Measurements from ENCODE around the gene ZNF277. TPM values are rescaled to one million over a fixed set of nuclear protein-coding genes. Genes with fewer than 3 reads are reported as not detected.

The ZNF277 gene
- total RNA-seq, 1 experiment from 2014 or later = 13.1 TPM

DNA sequence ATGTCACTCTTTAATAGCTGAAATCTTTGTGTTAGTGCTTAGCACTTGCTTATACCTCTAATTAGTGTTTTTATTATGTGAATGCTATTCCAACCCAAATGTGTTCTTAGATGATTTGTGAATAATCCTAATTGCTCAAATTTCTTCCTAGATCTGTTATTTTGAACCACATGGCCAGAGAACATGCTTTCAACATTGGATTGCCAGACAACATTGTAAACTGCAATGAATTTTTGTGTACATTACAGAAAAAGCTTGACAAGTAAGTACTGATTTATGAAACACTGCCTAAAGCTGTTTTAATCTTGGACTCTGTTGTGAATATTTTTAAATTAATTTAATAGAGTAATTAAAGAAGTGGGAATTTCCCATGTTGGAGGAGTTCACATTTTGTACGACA, 121.1 kb downstream of the ZNF277 start:
- Histone ChIP-seq H3K79me2 (ENCODE audit: insufficient read depth, low read length) (no peaks in the 10 kb centered on the region), H3K14ac (ENCODE audit: insufficient read depth, low read length) (no peak overlapping the region), H2AK5ac (ENCODE audit: insufficient read length, low read length) (no peak overlapping the region), H3K56ac (ENCODE audit: insufficient read length, low read depth, low read length) (no peak overlapping the region), H2BK5ac (ENCODE audit: insufficient read length, low read length) (no peak overlapping the region), H4K91ac (ENCODE audit: insufficient read length, low read depth, low read length) (no peak overlapping the region), H3K23ac (ENCODE audit: insufficient read length, low read depth, low read length) (no peak overlapping the region), H3T11ph (ENCODE audit: low read length) (no peak overlapping the region), H3K23me2 (ENCODE audit: insufficient read length, low read depth, low read length, poor library complexity, severe bottlenecking) (no peaks in the 10 kb centered on the region), H3K4me2 (ENCODE audit: insufficient read depth, insufficient read length, low read length) (no peak overlapping the region), H2BK15ac (ENCODE audit: low read depth, low read length) (no peak overlapping the region), H2BK120ac (ENCODE audit: low read depth, low read length, poor library complexity, severe bottlenecking) (no peak overlapping the region), H2BK12ac (ENCODE audit: insufficient read length, low read depth, low read length) (no peak overlapping the region), H3K18ac (ENCODE audit: insufficient read length, low read depth, low read length) (no peak overlapping the region), H4K5ac (ENCODE audit: insufficient read length, low read depth, low read length) (no peak overlapping the region), H3K27me3 (ENCODE audit: insufficient read depth, low read length) (no peaks in the 10 kb centered on the region), H3K79me1 (ENCODE audit: insufficient read depth, low read depth, low read length, poor library complexity, severe bottlenecking) (no peaks in the 10 kb centered on the region), H3K9ac (ENCODE audit: extremely low read depth, insufficient read length, low read length) (no peak overlapping the region), H3K9me3 (ENCODE audit: control insufficient read depth, low read depth, low read length) (no peaks in the 10 kb centered on the region), H3K27ac (ENCODE audit: insufficient read length, low read depth, low read length) (no peak overlapping the region), H4K20me1 (ENCODE audit: control insufficient read depth, insufficient read depth, insufficient read length) (no peaks in the 10 kb centered on the region), H3K4me1 (ENCODE audit: insufficient read depth, low read length) (no peaks in the 10 kb centered on the region; the same call in 1 of the 2 replicates), H2AFZ (ENCODE audit: low read length) (no peak overlapping the region), H3K4ac (ENCODE audit: low read depth, low read length) (no peak overlapping the region), H2BK20ac (ENCODE audit: low read depth, low read length, poor library complexity, severe bottlenecking) (no peak overlapping the region), H4K8ac (replicated peaks; ENCODE audit: insufficient read length, low read depth, low read length) (no peak overlapping the region)
- Mint-ChIP-seq H3K27ac (no peak overlapping the region), H3K4me1 (peaks cover 9 to 21% of the 10 kb centered on the region in 2 experiments), H3K9me3 (peaks cover 5% of the 10 kb centered on the region in 2 experiments; a peak in 3 of 5 replicates), H3K4me3 (no peak overlapping the region), H3K36me3 (ENCODE audit: insufficient read depth in 1 of 3, low read depth in 3 of 3) (peaks cover 38 to 43% (median 39%) of the 10 kb centered on the region in 3 experiments), H3K27me3 (ENCODE audit: low read depth) (no peaks in the 10 kb centered on the region)
- WGBS (ENCODE audit: extremely low coverage, insufficient read length, low lambda C conversion rate) = no CpG with 5 or more reads among the region's 1 CpG
- no peak for DNase-seq
- TF ChIP-seq CTCF (conservative IDR thresholded peaks at IDR 0.05) = no peak

Data from H9 (cell line).